ENCODE results near the gene MTCL1.

MTCL1 gene

DNA sequence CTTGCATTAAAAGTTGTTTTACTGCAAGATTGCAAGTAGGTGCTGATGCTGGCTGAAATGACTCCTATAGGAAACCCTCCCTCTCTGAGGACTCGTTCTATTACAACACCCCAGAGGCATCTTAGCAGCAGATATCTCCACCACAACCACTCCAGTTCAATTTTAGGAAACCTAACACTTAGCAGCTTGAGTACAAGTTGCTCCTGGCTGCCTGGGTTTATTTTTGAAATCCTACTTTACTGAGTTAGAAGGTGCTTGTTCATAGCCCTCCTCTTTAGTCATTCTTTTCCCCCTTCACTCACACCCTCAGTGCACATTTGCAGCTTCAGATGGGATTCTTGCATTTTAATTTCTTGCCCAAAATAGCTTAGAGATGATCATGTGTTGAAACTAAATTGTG is 111.5 kb downstream of the MTCL1 start:
- DNase-seq = no peak

GRCh38 chr18:8818982-8819381 is 113.6 kb downstream of the MTCL1 start:
- DNase-seq = no peak

- no peak for DNase-seq
These were observed 115.2 kb downstream of the MTCL1 start for GRCh38 chr18:8820396-8821082.

DNA sequence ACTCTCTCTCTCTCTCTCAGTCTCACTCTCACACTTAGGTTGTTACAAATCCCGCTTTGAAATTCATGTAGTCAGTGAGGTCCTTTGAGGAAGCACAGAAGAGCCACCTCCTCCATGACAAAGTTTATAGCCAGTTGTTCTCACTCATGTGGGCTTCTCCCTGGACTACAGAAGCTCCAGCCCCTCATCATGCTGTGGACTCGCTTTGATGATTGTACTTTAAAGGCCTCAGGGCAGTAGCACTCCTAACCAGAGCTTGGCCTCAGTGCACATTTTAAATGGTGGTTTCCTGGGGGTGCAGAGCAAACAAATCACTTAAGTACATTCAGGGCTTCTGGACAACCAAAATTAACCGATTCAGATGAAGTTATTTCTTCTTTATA is 115.7 kb downstream of the MTCL1 start:
- no peak for DNase-seq

DNA sequence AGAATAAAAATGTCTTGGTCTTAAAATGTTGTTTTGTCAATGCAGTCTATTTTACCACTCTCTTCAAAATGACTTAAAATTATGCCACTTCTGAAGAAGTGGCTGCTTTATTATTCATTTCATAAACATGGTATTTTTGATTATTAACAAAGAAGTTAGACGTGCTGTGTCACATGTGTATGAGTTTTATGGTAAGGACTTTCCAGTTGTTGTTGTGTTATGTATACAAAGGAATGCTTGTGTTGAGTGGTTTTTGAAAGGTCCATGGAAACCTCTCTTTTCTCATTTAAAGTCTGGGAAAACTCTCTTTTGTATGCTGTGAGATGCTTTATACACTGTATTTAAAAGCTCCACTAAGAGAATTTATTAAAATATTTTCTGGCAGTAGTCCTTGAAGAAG is 116.2 kb downstream of the MTCL1 start:
- DNase-seq = no peak

- DNase-seq = no peak
These were observed 117.3 kb downstream of the MTCL1 start for GRCh38 chr18:8822643-8823042.

GRCh38 chr18:8823530-8823929 is 118.2 kb downstream of the MTCL1 start:
- DNase-seq = no peak

DNA sequence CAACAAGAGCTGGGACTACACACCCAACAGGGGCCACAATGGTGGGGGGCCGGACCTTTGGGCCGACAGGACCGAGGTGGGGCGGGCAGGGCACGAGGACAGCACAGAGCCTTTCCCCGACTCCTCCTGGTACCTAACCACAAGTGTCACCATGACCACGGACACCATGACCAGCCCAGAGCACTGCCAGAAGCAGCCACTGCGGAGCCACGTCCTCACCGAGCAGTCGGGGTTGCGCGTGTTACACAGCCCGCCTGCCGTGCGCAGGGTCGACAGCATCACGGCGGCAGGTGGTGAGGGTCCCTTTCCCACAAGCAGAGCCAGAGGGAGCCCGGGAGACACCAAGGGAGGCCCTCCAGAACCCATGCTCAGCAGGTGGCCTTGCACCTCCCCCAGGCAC is 119.5 kb downstream of the MTCL1 start:
- DNase-seq = no peak

DNA sequence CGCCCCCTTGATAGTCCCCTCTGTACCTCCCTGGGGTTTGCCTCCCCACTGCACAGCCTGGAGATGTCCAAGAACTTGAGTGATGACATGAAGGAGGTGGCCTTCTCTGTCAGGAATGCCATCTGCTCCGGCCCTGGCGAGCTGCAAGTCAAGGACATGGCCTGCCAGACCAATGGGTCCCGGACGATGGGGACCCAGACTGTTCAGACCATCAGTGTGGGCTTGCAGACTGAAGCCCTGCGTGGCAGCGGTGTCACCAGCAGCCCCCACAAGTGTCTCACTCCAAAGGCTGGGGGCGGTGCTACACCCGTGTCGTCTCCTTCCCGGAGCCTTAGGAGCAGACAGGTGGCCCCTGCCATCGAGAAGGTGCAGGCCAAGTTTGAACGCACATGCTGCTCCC is 119.9 kb downstream of the MTCL1 start:
- DNase-seq = no peak

DNA sequence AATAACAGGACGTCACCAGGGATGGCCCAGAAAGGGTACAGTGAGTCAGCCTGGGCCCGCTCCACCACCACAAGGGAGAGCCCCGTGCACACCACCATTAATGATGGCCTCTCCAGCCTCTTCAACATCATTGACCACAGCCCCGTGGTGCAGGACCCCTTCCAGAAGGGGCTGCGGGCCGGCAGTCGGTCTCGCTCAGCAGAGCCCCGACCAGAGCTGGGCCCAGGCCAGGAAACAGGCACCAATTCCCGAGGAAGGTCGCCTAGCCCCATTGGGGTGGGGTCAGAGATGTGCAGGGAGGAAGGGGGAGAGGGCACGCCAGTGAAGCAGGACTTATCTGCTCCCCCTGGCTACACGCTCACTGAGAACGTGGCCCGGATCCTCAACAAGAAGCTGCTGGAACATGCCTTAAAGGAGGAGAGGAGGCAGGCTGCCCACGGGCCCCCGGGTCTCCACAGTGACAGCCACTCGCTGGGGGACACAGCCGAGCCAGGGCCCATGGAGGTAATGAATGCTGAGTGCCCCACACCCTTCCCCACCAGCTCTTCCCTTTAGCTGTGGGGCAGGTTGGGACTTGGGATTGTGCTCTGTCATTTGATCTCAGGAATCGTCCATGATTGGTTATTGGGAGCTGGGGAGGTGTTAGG is 120.5 kb downstream of the MTCL1 start:
- DNase-seq = no peak

- DNase-seq = peak in 1 of 2 experiments; percentile 72
These were observed 121.2 kb downstream of the MTCL1 start for GRCh38 chr18:8826514-8826913.

DNA sequence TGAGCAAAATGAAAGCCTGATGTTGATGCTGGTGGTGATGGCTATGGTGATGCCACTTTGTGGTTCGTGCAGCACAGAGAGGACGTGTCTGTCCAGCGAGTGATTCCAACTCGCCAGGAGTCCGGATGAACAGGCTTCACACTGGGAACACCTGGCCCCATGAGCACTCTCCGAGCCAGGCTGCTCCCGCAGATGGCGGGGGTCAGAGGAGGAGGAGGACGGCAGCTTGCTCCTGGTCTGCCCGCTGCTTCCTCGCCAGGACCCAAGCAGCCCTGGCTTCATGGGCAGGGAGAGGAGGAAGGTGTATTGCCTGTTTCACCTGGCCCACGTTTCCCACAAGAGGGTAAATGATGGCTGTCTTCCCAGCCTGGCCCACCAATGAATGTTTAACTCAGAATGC is 121.6 kb downstream of the MTCL1 start:
- DNase-seq = peak; percentile 30 to 64

DNA sequence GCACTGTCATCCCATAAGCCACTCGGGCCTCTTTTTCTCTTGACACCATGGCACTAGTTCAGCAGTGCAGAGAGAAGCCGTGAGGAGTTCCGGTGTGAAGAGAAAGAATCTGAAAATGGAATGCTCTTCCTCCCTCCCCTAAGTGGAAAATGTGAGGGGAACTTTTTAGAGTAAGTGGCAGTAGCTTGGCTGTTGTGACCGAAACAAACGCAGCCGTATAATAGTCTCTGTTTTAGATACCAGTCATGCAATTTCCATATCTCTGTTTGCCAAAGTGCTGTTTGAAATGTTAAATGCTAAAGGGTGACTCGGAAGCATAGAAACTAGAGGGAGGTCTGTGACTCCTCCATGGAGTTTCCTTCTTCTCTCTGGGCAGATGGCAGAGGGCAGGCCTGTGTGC is 122.9 kb downstream of the MTCL1 start:
- DNase-seq = no peak

GRCh38 chr18:8828798-8829197 is 123.4 kb downstream of the MTCL1 start:
- no peak for DNase-seq

- no peak for DNase-seq
These were observed 125.0 kb downstream of the MTCL1 start for GRCh38 chr18:8830067-8831060.

DNA sequence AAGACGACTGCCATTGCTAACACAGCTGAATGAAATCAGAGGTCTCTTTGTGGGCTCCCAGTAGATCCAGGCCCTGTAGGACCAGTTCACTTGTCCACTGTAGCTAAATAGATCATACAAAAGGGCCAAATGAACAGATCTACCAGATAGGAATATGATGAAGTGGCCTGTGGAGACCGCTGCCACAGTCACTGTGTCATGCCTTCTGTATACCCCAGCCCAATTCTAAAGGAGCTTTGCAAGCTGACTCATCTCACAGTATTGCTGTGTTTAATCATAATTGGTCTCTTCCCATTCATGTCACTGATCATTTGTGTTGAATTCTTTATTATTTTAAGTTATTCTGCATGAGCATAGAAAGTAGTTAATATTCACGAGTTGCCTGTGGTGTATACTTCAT is 125.8 kb downstream of the MTCL1 start:
- no peak for DNase-seq

DNA sequence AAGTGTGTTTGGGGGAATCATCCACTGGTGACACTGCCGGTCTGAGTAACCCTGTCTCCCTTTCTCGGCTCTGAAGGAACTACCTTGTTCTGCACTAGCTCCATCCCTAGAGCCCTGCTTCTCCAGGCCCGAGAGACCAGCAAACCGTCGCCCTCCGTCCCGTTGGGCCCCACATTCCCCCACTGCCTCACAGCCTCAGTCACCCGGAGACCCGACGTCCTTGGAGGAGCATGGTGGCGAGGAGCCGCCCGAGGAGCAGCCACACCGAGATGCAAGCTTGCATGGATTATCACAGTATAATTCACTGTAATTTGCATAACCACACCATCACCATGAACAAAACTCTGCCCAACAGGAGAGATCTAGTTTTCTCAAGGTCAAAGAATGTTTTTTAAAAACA is 126.2 kb downstream of the MTCL1 start:
- DNase-seq = no peak

GRCh38 chr18:8833480-8833879 is 128.1 kb downstream of the MTCL1 start:
- DNase-seq = no peak

DNA sequence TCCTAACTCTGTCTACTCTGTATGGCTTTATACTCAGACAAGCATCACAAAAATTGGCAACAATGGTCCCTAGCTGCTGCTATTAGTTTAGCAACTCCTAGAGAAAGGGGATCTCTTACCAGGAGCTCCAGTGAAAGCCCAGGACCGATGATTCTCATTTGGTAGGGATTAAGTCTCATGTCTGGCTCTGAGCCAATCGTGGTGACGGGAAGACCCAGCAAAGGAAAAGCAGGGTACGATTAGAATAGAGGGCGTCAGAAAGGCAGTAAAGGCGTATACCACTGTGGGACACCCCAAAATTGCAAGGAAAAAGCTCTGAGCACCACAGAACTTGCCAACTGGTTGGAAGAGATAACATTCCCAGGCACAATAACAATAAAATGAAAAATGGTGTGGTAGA is 129.5 kb downstream of the MTCL1 start:
- peak in 1 of 2 experiments; percentile 15 for DNase-seq

DNA sequence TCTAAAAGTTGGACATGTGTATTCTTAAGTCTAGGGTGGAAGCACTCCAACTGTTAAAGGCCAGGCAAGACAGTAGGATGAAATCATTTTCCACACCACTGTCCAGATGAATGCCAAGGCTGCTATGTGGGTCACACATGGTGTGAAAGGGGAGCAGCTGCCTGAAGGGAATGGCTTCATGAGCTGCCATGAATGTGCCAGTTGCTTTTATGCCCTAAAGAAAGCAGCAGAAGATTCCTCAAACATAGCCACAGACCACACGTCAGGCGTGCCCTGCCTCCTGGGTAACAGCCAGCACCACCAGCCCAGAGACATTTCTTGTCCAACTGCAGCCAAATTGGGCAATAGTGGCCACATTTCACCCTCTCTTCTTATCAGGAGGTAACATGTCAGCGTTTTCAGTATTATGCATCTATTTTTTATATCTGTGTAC is 130.2 kb downstream of the MTCL1 start:
- no peak for DNase-seq

- DNase-seq = no peak
These were observed 133.9 kb downstream of the MTCL1 start for GRCh38 chr18:8839281-8839680.

- DNase-seq = no peak
These were observed 136.6 kb downstream of the MTCL1 start for GRCh38 chr18:8841781-8842485.

- DNase-seq = no peak
These were observed 137.2 kb downstream of the MTCL1 start for GRCh38 chr18:8842506-8842905.

Measured in NCI-H524 (cell line).